ENCODE results near the gene CTCF. TPM values are rescaled to one million over a fixed set of nuclear protein-coding genes. Genes with fewer than 3 reads are reported as not detected.
A peak's percentile ranks its signal among the peaks of the same experiment; 100 is the strongest.

CTCF gene
- polyA plus RNA-seq, 6 donors from 2014 or later: 40.2 to 93.3 (median 67.8) TPM

- H3K27me3 Mint-ChIP-seq: no peaks in the 10 kb centered on the region
- ATAC-seq (ENCODE audit: low read depth in 2 of 2) (peak; percentile 24 to 32), DNase-seq (peak; percentile 52)
- no peaks in the 10 kb centered on the region for H3K9me3 Mint-ChIP-seq
- peaks cover 32 to 37% (median 37%) of the 10 kb centered on the region in 3 donors for H3K4me1 Mint-ChIP-seq
- H3K27ac Mint-ChIP-seq: peak overlapping the region in 5 of 6 donors; percentile 12 to 69 (median 18)
- no peaks in the 10 kb centered on the region for H3K36me3 Mint-ChIP-seq
- H3K4me3 Mint-ChIP-seq: no peak overlapping the region
These were observed 110.7 kb downstream of the CTCF start for GRCh38 chr16:67672739-67673662.

GRCh38 chr16:67673712-67674580 is 111.6 kb downstream of the CTCF start:
- DNase-seq (no peak), ATAC-seq (ENCODE audit: low read depth in 2 of 2) (no peak)
- no peaks in the 10 kb centered on the region for H3K9me3 Mint-ChIP-seq
- peak overlapping the region; percentile 14 to 86 (median 75) for H3K27ac Mint-ChIP-seq
- H3K4me3 Mint-ChIP-seq: no peak overlapping the region
- H3K27me3 Mint-ChIP-seq: no peaks in the 10 kb centered on the region
- peaks cover 24 to 30% (median 28%) of the 10 kb centered on the region in 3 donors for H3K4me1 Mint-ChIP-seq
- no peaks in the 10 kb centered on the region for H3K36me3 Mint-ChIP-seq

- no peak overlapping the region for H3K4me3 Mint-ChIP-seq
- no peaks in the 10 kb centered on the region for H3K9me3 Mint-ChIP-seq
- no peaks in the 10 kb centered on the region for H3K36me3 Mint-ChIP-seq
- peaks cover 14 to 20% (median 20%) of the 10 kb centered on the region in 3 donors for H3K4me1 Mint-ChIP-seq
- ATAC-seq (ENCODE audit: low read depth in 2 of 2) (no peak), DNase-seq (no peak)
- peak overlapping the region in 2 of 6 donors; percentile 65 to 86 for H3K27ac Mint-ChIP-seq
- no peaks in the 10 kb centered on the region for H3K27me3 Mint-ChIP-seq
These were observed 112.7 kb downstream of the CTCF start for GRCh38 chr16:67674851-67675578.

GRCh38 chr16:67675579-67675935 is 113.2 kb downstream of the CTCF start:
- H3K36me3 Mint-ChIP-seq: no peaks in the 10 kb centered on the region
- H3K9me3 Mint-ChIP-seq: no peaks in the 10 kb centered on the region
- no peak for DNase-seq
- peaks cover 14 to 20% (median 20%) of the 10 kb centered on the region in 3 donors for H3K4me1 Mint-ChIP-seq
- no peak overlapping the region for H3K4me3 Mint-ChIP-seq
- no peak for ATAC-seq (ENCODE audit: low read depth in 2 of 2)
- H3K27ac Mint-ChIP-seq: no peak overlapping the region
- no peaks in the 10 kb centered on the region for H3K27me3 Mint-ChIP-seq

- no peak overlapping the region for H3K4me3 Mint-ChIP-seq
- peaks cover 14 to 20% (median 20%) of the 10 kb centered on the region in 3 donors for H3K4me1 Mint-ChIP-seq
- no peak for ATAC-seq (ENCODE audit: low read depth in 2 of 2)
- no peaks in the 10 kb centered on the region for H3K36me3 Mint-ChIP-seq
- DNase-seq: no peak
- H3K27me3 Mint-ChIP-seq: no peaks in the 10 kb centered on the region
- no peaks in the 10 kb centered on the region for H3K9me3 Mint-ChIP-seq
- H3K27ac Mint-ChIP-seq: peak overlapping the region in 1 of 6 donors; percentile 24
These were observed 113.7 kb downstream of the CTCF start for GRCh38 chr16:67675999-67676398.

GRCh38 chr16:67676516-67676915 is 114.2 kb downstream of the CTCF start:
- Mint-ChIP-seq H3K27me3 (no peaks in the 10 kb centered on the region), H3K9me3 (no peaks in the 10 kb centered on the region), H3K36me3 (no peaks in the 10 kb centered on the region), H3K27ac (peak overlapping the region in 2 of 6 donors; percentile 24 to 71), H3K4me3 (no peak overlapping the region), H3K4me1 (peaks cover 14 to 20% (median 20%) of the 10 kb centered on the region in 3 donors)
- DNase-seq: no peak
- no peak for ATAC-seq (ENCODE audit: low read depth in 2 of 2)

GRCh38 chr16:67676939-67677338 is 114.6 kb downstream of the CTCF start:
- Mint-ChIP-seq H3K4me3 (no peak overlapping the region), H3K9me3 (no peaks in the 10 kb centered on the region), H3K4me1 (peaks cover 14 to 20% (median 20%) of the 10 kb centered on the region in 3 donors), H3K27me3 (no peaks in the 10 kb centered on the region), H3K27ac (peak overlapping the region in 1 of 6 donors; percentile 71), H3K36me3 (no peaks in the 10 kb centered on the region)
- no peak for ATAC-seq (ENCODE audit: low read depth in 2 of 2)
- DNase-seq: no peak

- Mint-ChIP-seq H3K4me3 (no peak overlapping the region), H3K27ac (peak overlapping the region in 1 of 6 donors; percentile 26), H3K36me3 (no peaks in the 10 kb centered on the region), H3K9me3 (no peaks in the 10 kb centered on the region), H3K4me1 (peaks cover 8 to 16% (median 15%) of the 10 kb centered on the region in 3 donors), H3K27me3 (no peaks in the 10 kb centered on the region)
- no peak for DNase-seq
- no peak for ATAC-seq (ENCODE audit: low read depth in 2 of 2)
These were observed 115.4 kb downstream of the CTCF start for GRCh38 chr16:67677712-67678111.

- no peak for ATAC-seq (ENCODE audit: low read depth in 2 of 2)
- no peak for DNase-seq
These were observed 116.2 kb downstream of the CTCF start for GRCh38 chr16:67678354-67679023.

GRCh38 chr16:67679935-67680897 is 117.9 kb downstream of the CTCF start:
- Mint-ChIP-seq H3K27me3 (no peaks in the 10 kb centered on the region), H3K36me3 (peaks cover under 1 to 7% of the 10 kb centered on the region in 2 donors), H3K9me3 (no peaks in the 10 kb centered on the region), H3K27ac (peak overlapping the region in 1 of 6 donors; percentile 33), H3K4me3 (no peak overlapping the region), H3K4me1 (peaks cover 0 to 10% (median 2%) of the 10 kb centered on the region in 3 donors)
- ATAC-seq (ENCODE audit: low read depth in 2 of 2) (no peak), DNase-seq (no peak)

More at GRCh38 chr16:67678354-67679023, 116.2 kb downstream of the CTCF start:
- peaks cover 6 to 11% (median 10%) of the 10 kb centered on the region in 3 donors for H3K4me1 Mint-ChIP-seq
- no peaks in the 10 kb centered on the region for H3K27me3 Mint-ChIP-seq
- H3K4me3 Mint-ChIP-seq: no peak overlapping the region
- no peaks in the 10 kb centered on the region for H3K9me3 Mint-ChIP-seq
- peak overlapping the region in 3 of 6 donors; percentile 4 to 52 (median 27) for H3K27ac Mint-ChIP-seq
- H3K36me3 Mint-ChIP-seq: peaks cover 0 to 3% of the 10 kb centered on the region in 2 donors

- no peak for DNase-seq
- Mint-ChIP-seq H3K9me3 (no peaks in the 10 kb centered on the region), H3K4me1 (peaks cover 11 to 25% (median 16%) of the 10 kb centered on the region in 3 donors), H3K4me3 (no peak overlapping the region), H3K36me3 (peaks cover 7% of the 10 kb centered on the region in 2 donors), H3K27ac (peak overlapping the region in 1 of 6 donors; percentile 32), H3K27me3 (no peaks in the 10 kb centered on the region)
- no peak for ATAC-seq (ENCODE audit: low read depth in 2 of 2)
These were observed 121.4 kb downstream of the CTCF start for GRCh38 chr16:67683767-67684166.
